Mesenteric fat pad (tissue), 1 donor: Measurements from ENCODE around the gene CAMK2N1. TPM values are rescaled to one million over a fixed set of nuclear protein-coding genes. Genes with fewer than 3 reads are reported as not detected.
"Not testable (repeated sequence)": the region's sequence is repeated elsewhere in the genome, so short reads cannot be mapped to it uniquely, and the experiment has no call there.

Experiments
- DNase-seq: peaks from one replicate; pipeline ENCODE4 v3.0.0-alpha.2; 2020; ENCODE audit warnings: low spot score
- total RNA-seq: library from RNA; stranded (reverse); fragmentation: NEBNext Ultra II Directional; extraction: Animal tissue kit (Norgen Biotek cat#: 25700); gene quantifications from one replicate; pipeline ENCODE4 v1.2.1, GENCODE V29; 2021
- donor health status: DM: yes; HTN: yes; CAD: no.

Gene CAMK2N1
- total RNA-seq, 1 donor from 2014 or later, result 13.6 TPM

DNA sequence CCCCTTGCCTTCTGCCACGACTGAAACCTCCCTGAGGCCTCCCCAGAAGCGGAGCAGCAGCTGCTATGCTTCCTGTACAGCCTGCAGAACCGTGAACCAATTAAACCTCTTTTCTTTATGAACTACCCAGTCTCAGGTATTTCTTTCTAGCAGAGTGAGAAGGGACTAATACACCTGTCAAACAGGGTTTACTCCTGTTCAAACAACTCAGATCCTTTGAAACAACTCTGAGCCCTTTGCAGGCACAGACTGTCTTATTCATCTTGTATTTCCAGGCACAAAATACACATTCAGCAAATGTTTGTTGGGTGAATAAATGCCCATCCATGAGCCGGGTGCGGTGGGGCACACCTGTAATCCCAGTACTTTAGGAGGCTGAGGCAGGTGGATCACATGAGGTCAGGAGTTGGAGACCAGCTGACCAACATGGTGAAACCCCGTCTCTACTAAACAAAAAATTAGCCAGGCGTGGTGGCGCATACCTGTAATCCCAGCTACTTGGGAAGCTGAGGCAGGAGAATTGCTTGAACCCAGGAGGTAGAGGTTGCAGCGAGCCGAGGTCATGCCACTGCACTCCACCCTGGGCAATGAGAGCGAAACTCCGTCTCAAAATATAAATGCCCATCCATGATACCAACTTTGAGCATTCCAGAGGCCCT is 10.8 kb upstream of the CAMK2N1 start:
- not testable (repeated sequence) for DNase-seq

DNA sequence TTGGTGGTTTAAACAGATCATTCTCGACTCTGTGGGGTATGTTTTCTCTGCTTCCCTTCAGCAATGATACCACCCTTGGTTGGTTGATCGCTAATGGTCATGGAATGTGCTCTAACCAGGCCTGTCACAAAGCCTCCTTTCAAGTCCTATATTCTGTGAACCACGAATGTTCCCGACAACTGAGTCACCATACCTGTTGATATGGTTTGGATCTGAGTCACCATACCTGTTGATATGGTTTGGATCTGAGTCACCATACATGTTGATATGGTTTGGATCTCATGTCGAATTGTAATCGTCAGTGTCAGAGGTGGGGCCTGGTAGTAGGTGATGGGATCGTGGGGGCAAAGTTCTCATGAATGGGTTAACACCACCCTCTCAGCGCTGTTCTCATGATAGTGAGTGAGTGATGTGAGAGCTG is 10.2 kb upstream of the CAMK2N1 start:
- no peak for DNase-seq

- DNase-seq, result no peak
Observed at GRCh38 chr1:20495661-20496060, 9.7 kb upstream of the CAMK2N1 start.

DNA sequence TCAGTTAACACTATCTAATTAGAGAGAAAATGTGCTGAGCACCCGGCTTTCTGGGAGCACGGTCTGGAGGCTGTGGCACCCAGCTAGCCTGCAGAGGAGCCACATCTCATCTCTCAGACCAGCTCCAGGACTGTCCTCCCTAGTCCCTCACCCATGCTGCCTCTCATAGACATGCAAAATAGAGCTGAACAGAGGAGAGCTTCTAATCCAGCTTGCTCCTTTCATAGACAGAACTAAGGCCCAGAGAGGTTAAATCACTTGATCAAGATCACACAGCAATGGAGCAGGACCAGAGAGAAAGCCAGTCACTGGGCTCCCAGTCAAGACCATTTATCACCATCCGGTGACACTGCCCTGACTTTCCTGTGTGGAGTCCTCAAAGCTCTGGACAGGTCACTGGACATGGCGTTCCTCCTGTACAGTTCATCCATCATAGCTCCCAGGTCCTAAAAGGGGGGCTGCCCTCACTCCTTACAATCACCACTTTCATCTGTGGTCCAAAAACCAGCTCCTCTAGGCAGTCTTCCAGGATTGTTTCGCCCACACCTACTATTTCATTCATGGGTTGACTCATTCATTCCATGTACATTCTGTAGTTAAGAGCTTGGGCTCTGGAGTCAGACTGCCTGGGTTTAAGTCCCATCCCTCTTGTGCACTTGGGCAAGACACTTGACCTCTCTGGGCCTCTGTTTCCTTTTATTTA is 8.8 kb upstream of the CAMK2N1 start:
- no peak for DNase-seq

DNA sequence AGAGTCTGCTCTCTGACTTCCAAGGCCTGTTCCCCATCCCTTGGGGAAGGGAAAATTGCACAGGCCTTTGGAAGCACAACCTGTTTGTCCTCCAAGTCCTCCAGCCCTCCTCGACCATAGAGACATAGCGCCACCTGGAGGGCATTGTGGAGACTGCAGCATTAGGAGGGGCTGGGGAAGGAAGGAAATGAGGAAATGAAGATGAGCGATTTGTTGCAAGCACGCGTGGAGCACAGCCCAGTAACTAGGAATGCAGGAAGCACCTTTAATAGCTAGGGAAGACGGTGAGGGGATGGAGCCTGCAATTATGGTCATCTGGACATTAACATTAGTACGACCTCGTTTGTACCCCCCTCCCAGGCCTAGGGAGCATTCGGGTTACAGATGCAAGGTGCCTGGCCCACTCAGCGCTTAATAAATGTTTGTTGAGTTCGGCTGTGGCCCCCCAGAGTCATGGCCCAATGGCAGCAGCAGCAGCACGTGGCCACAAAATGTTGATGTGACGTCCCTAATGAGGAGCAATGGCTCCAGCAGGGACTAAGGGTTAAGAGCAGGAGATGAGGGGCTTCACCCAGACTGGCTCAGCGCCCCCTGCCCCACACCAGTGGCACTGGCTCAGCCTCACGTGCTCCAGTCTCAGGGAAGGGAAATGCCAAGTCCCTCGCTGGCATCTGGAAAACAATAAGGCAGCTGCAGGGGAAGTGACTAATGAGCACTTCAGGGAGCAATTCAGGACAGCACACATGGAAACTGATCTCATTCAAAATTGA is 8.0 kb upstream of the CAMK2N1 start:
- DNase-seq, result no peak

- no peak for DNase-seq
Observed at GRCh38 chr1:20493309-20493708, 7.3 kb upstream of the CAMK2N1 start.

DNA sequence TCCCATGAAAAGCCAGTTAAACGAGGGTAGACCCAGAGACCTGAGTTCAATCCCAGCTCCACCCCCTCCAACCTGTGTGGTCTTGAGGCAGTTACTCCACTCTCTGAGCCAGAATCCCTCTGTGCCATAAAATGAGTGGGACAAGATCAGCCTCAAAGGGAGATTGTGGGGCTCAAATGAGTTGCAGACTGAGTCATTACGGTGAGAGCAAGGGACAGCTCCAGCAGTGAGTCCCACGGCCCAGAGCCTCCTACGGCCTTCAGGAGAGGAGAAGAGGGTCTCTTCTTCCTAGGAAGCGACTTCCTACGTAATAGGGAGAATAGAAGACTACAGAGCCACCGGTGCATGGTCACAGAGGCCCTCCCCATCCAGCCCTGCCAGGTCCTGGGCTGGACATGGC is 6.7 kb upstream of the CAMK2N1 start:
- DNase-seq, result no peak

DNA sequence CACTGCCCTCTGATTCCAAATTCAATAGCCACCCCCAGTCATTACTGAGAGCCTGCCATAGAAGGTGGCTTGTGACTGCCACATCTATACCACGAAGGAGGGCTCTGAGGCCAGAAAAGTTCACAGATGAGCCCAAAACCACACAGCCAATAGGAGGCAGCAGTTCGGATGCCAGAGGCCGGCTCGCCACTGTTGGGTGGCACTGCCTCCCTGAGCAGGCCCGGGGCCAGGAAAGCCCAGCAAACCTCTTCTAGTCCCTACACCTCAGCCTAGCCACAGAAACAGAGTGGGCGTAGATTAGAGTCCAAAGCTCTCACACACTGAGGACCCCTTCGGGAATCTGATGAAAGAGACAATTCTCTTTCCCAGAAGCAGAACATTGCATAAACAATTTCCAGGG is 5.9 kb upstream of the CAMK2N1 start:
- DNase-seq, result no peak

DNA sequence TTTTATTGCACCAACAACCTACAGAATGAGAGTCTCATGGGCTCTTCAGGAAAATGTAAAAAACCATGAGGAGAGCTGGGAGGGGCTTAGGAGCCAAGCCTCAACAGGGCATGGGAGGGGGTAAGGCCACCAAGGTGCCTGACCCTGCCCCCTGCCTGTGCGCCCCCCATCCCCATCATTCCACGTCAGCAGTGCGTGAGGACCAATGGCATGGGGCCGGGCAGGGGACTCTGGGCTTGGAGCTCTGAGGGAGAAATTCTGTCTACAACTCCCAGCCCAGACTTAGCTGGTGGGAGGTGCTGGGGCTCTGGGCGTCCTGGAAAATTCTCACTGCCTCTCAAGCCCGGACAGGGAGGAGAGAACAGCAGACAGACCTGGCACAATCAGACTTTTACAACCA is 5.2 kb upstream of the CAMK2N1 start:
- DNase-seq, result no peak

DNA sequence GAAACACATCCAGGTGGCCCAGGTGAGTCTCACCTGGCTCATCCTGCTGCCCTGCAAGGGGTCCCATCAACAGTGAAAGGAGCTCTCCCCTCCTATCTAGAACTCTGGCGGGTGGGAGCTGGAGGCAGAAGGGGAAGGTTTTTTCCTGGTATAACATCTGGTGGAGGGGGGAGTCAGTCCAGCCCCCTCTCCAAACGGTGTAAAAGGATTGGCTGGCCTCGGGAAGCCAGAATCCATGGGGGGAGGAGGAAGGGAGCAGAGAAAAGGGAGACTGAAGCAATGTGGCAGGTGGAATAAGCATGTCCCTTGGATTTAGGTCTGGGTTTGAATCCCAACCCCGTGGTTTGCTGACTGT is 1.2 kb upstream of the CAMK2N1 start:
- no peak for DNase-seq

DNA sequence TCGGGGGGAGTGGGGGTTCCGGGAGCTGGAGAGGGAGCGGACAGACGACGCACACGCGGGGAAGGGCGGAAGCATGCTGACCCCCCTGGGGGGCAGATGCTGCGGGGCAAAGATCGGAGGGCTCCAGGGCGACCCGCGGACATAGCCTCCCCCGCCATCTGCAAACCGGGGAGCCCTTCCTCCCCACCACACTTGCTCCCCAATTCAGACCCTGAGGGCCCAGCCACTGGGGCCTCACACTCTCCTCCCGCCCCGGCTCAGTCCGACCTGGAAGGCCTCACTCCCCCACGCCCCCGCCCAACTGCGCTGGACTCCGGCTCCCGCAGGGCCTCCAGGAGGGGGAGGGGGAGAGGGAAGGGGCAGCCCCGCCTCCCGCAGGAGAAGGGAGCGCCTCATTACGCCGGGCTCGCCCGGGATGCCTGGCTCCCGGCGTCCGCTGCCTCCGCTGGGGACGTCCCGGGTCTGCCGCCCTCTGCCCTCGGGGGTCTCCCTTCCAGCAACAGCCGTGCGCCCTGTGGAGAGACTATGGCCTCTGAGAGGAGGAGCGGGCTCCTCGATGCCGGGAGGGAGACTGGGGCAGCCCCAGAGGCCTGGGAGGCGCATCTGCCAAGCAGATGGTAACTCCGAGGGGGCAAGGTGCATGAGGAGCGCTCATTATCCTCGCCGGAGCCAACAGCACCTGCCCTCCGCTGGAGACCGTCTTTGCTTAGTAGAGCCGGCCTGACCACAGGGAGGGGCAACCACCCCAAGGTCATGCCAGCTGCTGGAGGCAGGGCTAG is 636 bp upstream of the CAMK2N1 start:
- DNase-seq, result no peak

- no peak for DNase-seq
Observed at GRCh38 chr1:20484519-20485462, 1.2 kb downstream of the CAMK2N1 start.

DNA sequence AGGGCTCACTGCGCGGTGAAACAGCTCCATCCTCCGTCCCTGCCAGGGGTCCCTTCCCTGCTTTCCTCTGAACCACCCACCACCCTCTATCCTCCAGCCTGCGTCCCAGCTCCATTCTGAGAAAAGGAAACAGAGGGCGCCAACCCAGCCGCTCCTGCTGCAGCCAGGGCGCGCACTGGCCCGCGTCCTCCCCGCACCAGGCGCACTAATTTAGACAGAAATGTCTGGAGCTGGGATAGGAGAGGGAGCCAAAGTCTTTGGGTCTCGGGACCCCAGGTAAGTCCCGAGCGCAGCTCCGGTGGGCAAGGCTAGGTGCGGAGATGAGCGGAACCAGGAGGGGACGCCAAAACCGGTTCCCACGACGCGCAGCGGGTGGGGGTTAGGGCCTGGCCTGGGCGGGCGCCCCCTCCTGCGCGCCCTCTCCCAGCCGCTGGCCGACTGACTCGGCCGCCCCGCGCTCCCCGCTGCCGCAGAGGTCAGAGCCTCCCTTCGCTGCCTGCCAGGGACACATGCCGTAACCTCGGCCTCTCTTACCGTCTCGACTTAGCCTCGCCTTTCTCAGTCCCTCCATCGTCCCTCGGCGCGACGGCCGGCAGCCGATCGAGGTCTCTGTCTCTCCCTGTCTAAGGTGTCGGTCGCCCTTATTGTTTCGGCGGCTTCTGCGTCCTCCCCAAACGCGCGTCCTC is 2.0 kb downstream of the CAMK2N1 start:
- no peak for DNase-seq

DNA sequence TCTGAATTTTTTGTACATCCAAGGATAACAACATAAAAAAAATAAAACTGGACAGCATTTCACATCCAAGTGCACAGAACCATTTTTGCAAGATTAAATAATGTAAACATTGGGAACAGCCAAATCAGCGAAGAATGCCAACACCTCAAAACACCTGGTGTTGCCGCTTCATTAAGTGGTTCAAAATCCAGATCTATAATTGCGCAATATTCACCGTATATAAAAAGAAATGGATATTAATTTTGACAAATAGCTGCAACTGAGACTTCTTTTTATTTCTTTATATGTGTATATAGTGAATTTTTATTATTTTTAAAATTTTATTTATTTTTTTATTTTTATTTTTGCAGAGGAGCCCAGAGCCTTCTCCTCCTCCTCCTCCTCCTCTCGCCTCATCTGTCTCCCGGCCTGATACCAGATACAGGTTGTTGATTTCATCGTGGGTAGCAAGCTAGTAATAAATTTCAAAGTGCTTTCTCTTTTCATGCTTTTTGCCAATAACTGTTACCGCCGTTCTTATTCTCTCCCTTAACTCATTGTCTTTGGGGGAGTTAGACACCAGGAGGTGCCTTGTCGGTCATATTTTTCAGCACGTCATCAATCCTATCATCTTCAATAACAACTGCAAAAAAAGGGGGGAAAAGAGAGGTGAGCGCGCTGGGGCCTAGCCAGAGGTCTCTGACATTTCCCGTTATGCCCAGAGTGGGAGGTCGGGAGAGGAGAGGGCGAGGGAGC is 2.7 kb downstream of the CAMK2N1 start:
- no peak for DNase-seq

DNA sequence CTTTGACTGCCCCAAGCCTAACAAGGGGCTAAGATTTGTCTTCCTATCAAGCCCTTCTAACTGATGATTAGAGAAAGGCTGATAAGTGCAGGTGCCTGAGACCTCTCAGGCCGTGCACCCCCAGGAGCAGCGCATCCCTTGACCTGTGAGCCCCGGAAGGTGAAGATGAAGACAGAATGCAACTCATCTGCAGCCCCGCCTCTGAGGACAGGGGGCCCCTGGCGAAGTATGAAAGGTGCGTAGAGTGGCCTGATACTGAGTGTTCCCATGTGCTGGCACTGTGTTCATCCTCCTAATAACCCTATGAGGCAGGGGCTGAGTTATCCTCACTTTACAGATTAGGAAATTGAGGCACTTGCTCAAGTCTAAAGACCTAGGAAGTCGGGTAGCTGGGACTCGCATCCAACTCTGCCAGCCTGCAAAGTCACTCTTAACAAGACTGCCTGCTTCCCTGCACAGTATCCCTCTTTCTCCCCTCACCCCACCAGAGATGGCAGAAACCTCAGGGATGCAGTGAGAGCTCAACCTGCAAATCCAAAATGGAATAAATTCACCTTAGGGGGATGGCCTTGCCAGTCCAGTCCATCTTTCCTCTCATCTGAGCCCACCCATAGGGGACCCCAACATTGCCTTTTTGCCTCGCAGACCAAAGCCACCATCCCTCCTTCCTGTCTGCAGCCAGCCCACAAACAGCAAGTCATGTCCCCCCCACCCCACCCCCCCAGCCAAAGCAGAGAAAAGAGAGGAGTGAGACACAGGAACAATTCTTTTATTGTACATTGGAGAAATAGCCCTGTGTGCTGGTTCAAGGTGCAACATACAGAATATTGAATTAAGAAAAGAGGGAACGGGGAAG is 4.1 kb downstream of the CAMK2N1 start:
- no peak for DNase-seq

DNA sequence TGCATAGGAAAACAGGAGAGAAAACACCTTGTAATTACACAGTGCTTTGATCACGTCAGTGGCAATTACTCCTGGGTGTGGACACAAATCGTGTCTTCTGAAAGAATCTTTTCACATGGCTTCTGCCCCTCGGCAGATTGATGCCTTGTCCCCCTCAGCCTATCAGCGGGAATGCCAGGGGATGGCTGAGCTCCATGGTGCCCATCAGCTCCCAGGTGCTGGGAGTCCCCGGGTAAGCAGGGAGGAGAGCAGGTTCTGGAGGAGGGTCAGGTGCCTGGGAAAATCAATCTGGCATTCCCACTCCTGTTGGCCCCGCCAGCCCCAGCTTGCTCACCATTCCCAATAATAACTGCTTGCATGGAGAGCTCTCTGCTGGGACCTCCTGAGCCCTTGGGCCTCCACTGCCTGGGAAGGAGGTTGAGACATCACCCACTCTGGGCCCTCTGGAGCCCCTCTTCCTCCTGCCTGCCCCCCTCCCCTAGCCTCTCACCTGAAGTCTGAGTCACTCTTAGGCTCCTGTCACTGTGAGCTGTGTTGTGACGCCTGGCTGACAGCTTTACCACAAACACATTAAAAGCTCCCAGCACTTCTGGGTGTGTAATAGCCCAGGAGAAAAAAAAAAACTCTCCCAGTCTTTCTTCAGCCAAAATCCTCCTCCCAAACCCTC is 4.9 kb downstream of the CAMK2N1 start:
- no peak for DNase-seq

- no peak for DNase-seq
Observed at GRCh38 chr1:20480243-20480944, 5.6 kb downstream of the CAMK2N1 start.
